ENCODE data around the gene DIRAS1. TPM values are rescaled to one million over a fixed set of nuclear protein-coding genes. Genes with fewer than 3 reads are reported as not detected.
"Not testable (repeated sequence)": the region's sequence is repeated elsewhere in the genome, so short reads cannot be mapped to it uniquely, and the experiment has no call there.

DIRAS1 gene
- total and polyA plus RNA-seq, 4 experiments from 2014 or later = not detected

DNA sequence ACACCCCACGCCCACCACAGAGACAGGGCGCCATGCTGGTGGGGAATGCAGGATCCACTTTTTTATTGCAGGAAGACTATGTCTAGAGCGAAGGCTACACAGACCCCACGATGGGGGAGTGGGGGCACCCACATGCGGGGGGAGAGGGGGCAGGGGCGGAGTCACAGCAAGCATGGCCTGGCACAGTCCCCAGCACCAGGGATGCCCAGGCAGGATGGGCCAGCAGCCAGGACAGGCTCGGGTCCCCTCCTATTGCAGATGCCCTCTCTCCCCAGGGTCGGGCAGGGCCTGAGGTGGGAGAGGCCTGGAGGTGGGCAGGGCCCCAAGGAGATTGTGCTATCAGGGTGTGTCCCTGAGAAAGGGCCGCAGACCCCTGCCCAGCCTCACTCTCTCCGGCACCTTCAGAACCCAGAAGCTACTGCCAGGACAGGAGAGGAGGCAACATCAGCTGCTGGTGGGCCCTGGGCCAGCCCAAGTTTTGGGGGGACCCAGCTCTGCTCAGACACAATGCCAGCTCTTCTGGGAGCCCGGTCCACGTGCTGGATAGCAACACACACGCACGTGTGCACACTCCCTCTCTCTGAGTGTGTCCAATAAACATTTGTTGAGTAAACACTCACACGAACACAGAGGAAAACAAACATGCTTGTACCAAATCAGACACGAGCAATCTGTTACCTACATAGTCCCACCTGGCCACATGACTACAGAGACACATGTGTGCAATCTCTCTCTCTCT lies 6.5 kb downstream of the DIRAS1 start:
- Mint-ChIP-seq H3K4me3 (no peak overlapping the region), H3K9me3 (peaks cover 0 to 11% (median 6%) of the 10 kb centered on the region in 8 donors), H3K4me1 (peaks cover 0 to 8% (median 2%) of the 10 kb centered on the region in 4 donors), H3K27ac (peak overlapping the region in 1 of 7 donors; percentile 23), H3K36me3 (peaks cover 0 to 5% of the 10 kb centered on the region in 2 donors), H3K27me3 (peaks cover 9 to 12% of the 10 kb centered on the region in 2 donors)
- no peak for DNase-seq
- POLR2A ChIA-PET (ENCODE audit: partially characterized antibody) = no interaction called here
- no peaks in the 10 kb centered on the region for H3K27me3 ChIP-seq (ENCODE audit: insufficient read depth, low read length)
- H3K4me1 ChIP-seq (ENCODE audit: insufficient read depth, low read length) = no peaks in the 10 kb centered on the region
- no peaks in the 10 kb centered on the region for H3K9me3 ChIP-seq (ENCODE audit: control insufficient read depth in 1 of 2, low read length in 2 of 2)
- H3K36me3 ChIP-seq (ENCODE audit: insufficient read depth, low read length) = no peaks in the 10 kb centered on the region
- CTCF ChIA-PET (ENCODE audit: partially characterized antibody) = no interaction called here
- H3K4me3 ChIP-seq (ENCODE audit: low read length in 2 of 2) = no peak overlapping the region
- no peak overlapping the region for H3K27ac ChIP-seq (ENCODE audit: low read depth, low read length)
- intact Hi-C loops (cut with micrococcal nuclease) = no loop called here

GRCh38 chr19:2714102-2714501 lies 7.1 kb downstream of the DIRAS1 start:
- H3K27me3 ChIP-seq (ENCODE audit: insufficient read depth, low read length); H3K36me3 ChIP-seq (ENCODE audit: insufficient read depth, low read length); POLR2A ChIA-PET (ENCODE audit: partially characterized antibody); H3K9me3 ChIP-seq (ENCODE audit: control insufficient read depth in 1 of 2, low read length in 2 of 2); H3K4me1 ChIP-seq (ENCODE audit: insufficient read depth, low read length); H3K36me3 Mint-ChIP-seq; H3K4me1 Mint-ChIP-seq; H3K27ac Mint-ChIP-seq; CTCF ChIA-PET (ENCODE audit: partially characterized antibody); H3K27me3 Mint-ChIP-seq; H3K4me3 ChIP-seq (ENCODE audit: low read length in 2 of 2); H3K27ac ChIP-seq (ENCODE audit: low read depth, low read length); H3K4me3 Mint-ChIP-seq; DNase-seq; intact Hi-C loops (cut with micrococcal nuclease): not testable (repeated sequence)
- peaks cover 0 to 11% (median 6%) of the 10 kb centered on the region in 8 donors for H3K9me3 Mint-ChIP-seq

- peaks cover 0 to 11% (median 6%) of the 10 kb centered on the region in 8 donors for H3K9me3 Mint-ChIP-seq
- H3K27ac Mint-ChIP-seq; H3K4me3 Mint-ChIP-seq; POLR2A ChIA-PET (ENCODE audit: partially characterized antibody); CTCF ChIA-PET (ENCODE audit: partially characterized antibody); H3K36me3 Mint-ChIP-seq; H3K27me3 ChIP-seq (ENCODE audit: insufficient read depth, low read length); H3K4me1 ChIP-seq (ENCODE audit: insufficient read depth, low read length); H3K36me3 ChIP-seq (ENCODE audit: insufficient read depth, low read length); H3K27ac ChIP-seq (ENCODE audit: low read depth, low read length); DNase-seq; intact Hi-C loops (cut with micrococcal nuclease); H3K27me3 Mint-ChIP-seq; H3K4me3 ChIP-seq (ENCODE audit: low read length in 2 of 2); H3K9me3 ChIP-seq (ENCODE audit: control insufficient read depth in 1 of 2, low read length in 2 of 2); H3K4me1 Mint-ChIP-seq: not testable (repeated sequence)
Observed at GRCh38 chr19:2713170-2713569, 8.0 kb downstream of the DIRAS1 start.

DNA sequence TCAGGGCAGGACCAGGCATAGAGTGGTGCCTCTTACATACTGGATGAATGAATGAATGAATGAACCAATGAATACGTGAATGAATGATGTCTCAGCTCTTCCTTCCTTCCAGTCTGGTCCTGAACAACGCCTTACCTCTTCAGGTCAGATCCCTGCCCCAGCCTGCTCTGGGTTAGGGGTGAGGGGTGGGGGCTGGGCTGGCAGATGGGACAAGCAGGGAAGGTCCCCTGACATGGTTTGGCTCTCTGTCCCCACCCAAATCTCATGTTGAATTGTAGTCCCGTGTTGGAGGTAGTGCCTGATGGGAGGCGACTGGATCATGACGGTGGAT lies 9.3 kb downstream of the DIRAS1 start:
- CTCF ChIA-PET (ENCODE audit: partially characterized antibody) = no interaction called here
- H3K4me3 Mint-ChIP-seq = no peak overlapping the region

DNA sequence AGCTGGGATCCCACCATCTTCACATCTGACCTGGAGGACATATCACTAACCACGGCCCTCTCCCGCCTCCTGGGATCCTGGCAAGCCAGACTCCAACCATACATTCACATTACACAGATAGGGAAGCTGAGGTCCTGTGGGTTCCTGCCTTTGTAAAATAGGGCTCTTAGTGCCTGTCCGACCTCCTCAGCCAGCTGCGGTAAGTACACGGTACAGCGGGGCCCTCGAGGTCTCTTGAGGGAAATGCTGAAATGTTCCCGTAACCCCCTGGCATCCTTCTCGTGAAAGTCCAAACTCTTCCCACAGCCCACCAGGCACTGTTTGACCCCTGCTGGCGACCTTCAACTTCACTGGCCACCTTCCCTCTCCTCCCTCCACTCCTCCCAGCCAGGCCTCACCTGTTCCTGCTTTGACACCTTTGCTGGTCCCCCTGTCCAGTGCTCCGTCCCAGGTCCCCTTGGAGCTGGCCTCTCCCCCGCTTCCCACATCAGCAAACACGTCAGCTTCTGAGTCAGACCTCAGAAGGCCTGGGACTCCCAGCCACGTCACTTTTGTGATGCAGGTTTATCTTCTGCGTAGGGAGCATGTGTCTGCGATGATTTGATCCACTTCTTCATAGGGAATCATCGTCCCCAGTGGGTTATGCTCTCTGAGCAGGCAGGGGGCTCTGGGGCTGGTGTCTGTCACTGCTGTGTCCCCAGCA lies 9.8 kb downstream of the DIRAS1 start:
- CTCF ChIA-PET (ENCODE audit: partially characterized antibody) = no interaction called here
- H3K9me3 ChIP-seq (ENCODE audit: control insufficient read depth in 1 of 2, low read length in 2 of 2) = no peaks in the 10 kb centered on the region
- Mint-ChIP-seq H3K9me3 (peaks cover 0 to 11% (median 6%) of the 10 kb centered on the region in 8 donors), H3K4me1 (peaks cover 0 to 6% (median 1%) of the 10 kb centered on the region in 4 donors), H3K36me3 (peaks cover 0 to 5% of the 10 kb centered on the region in 2 donors), H3K27ac (no peak overlapping the region), H3K27me3 (peaks cover 5 to 6% of the 10 kb centered on the region in 2 donors), H3K4me3 (no peak overlapping the region)
- H3K4me3 ChIP-seq (ENCODE audit: low read length in 2 of 2) = no peak overlapping the region
- H3K27me3 ChIP-seq (ENCODE audit: insufficient read depth, low read length) = no peaks in the 10 kb centered on the region
- no peaks in the 10 kb centered on the region for H3K4me1 ChIP-seq (ENCODE audit: insufficient read depth, low read length)
- no peaks in the 10 kb centered on the region for H3K36me3 ChIP-seq (ENCODE audit: insufficient read depth, low read length)
- no peak for DNase-seq
- POLR2A ChIA-PET (ENCODE audit: partially characterized antibody) = no interaction called here
- no peak overlapping the region for H3K27ac ChIP-seq (ENCODE audit: low read depth, low read length)
- intact Hi-C loops (cut with micrococcal nuclease) = no loop called here

More for the DNA sequence above, 9.3 kb downstream of the DIRAS1 start:
- no peak overlapping the region for H3K27ac ChIP-seq (ENCODE audit: low read depth, low read length)
- H3K4me1 ChIP-seq (ENCODE audit: insufficient read depth, low read length) = no peaks in the 10 kb centered on the region
- DNase-seq = no peak
- H3K36me3 ChIP-seq (ENCODE audit: insufficient read depth, low read length) = no peaks in the 10 kb centered on the region
- Mint-ChIP-seq H3K27me3 (peaks cover 5 to 6% of the 10 kb centered on the region in 2 donors), H3K27ac (no peak overlapping the region), H3K9me3 (peaks cover 0 to 11% (median 6%) of the 10 kb centered on the region in 8 donors), H3K4me1 (peaks cover 0 to 6% (median 1%) of the 10 kb centered on the region in 4 donors), H3K36me3 (peaks cover 0 to 5% of the 10 kb centered on the region in 2 donors)
- intact Hi-C loops (cut with micrococcal nuclease) = no loop called here
- H3K4me3 ChIP-seq (ENCODE audit: low read length in 2 of 2) = no peak overlapping the region
- POLR2A ChIA-PET (ENCODE audit: partially characterized antibody) = no interaction called here
- H3K9me3 ChIP-seq (ENCODE audit: control insufficient read depth in 1 of 2, low read length in 2 of 2) = no peaks in the 10 kb centered on the region
- no peaks in the 10 kb centered on the region for H3K27me3 ChIP-seq (ENCODE audit: insufficient read depth, low read length)

DNA sequence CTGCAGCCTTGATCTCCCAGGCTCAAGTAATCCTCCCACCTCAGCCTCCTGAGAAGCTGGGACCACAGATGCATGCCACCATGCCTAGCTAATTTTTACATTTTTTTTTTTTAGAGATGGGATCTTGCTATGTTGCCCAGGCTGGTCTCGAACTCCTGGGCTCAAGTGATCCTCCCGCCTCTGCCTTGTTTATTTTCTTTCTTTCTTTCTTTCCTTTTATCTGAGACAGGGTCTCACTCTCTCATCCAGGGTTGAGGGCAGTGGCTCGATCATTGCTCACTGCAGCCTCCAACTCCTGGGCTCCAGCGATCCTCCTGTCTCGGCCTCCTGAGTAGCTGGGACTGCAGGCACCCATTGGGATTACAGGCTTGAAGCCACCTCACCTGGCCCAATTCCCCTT lies 14.9 kb downstream of the DIRAS1 start:
- POLR2A ChIA-PET (ENCODE audit: partially characterized antibody) = no interaction called here
- no peak for DNase-seq
- no peak overlapping the region for H3K4me3 Mint-ChIP-seq
- H3K9me3 Mint-ChIP-seq = no peaks in the 10 kb centered on the region
- peaks cover 4 to 15% (median 5%) of the 10 kb centered on the region in 4 donors for H3K4me1 Mint-ChIP-seq
- Histone ChIP-seq H3K36me3 (ENCODE audit: insufficient read depth, low read length) (no peaks in the 10 kb centered on the region), H3K27me3 (ENCODE audit: insufficient read depth, low read length) (no peaks in the 10 kb centered on the region), H3K27ac (ENCODE audit: low read depth, low read length) (no peak overlapping the region), H3K4me1 (ENCODE audit: insufficient read depth, low read length) (peaks cover 5% of the 10 kb centered on the region), H3K4me3 (ENCODE audit: low read length in 2 of 2) (no peak overlapping the region), H3K9me3 (ENCODE audit: control insufficient read depth in 1 of 2, low read length in 2 of 2) (no peaks in the 10 kb centered on the region)
- peaks cover 0 to 2% of the 10 kb centered on the region in 2 donors for H3K27me3 Mint-ChIP-seq
- CTCF ChIA-PET (ENCODE audit: partially characterized antibody) = no interaction called here
- intact Hi-C loops (cut with micrococcal nuclease) = no loop called here
- peak overlapping the region in 2 of 7 donors; percentile 48 to 68 for H3K27ac Mint-ChIP-seq
- H3K36me3 Mint-ChIP-seq = no peaks in the 10 kb centered on the region

GRCh38 chr19:2703691-2704216 lies 17.4 kb downstream of the DIRAS1 start:
- Histone ChIP-seq H3K4me1 (ENCODE audit: insufficient read depth, low read length) (peaks cover 5% of the 10 kb centered on the region), H3K27me3 (ENCODE audit: insufficient read depth, low read length) (no peaks in the 10 kb centered on the region), H3K4me3 (ENCODE audit: low read length in 2 of 2) (no peak overlapping the region), H3K9me3 (ENCODE audit: control insufficient read depth in 1 of 2, low read length in 2 of 2) (no peaks in the 10 kb centered on the region), H3K36me3 (ENCODE audit: insufficient read depth, low read length) (no peaks in the 10 kb centered on the region), H3K27ac (ENCODE audit: low read depth, low read length) (no peak overlapping the region)
- CTCF ChIA-PET (ENCODE audit: partially characterized antibody) = no interaction called here
- intact Hi-C loops (cut with micrococcal nuclease) = no loop called here
- Mint-ChIP-seq H3K4me3 (peak overlapping the region in 2 of 8 donors; percentile 15 to 32), H3K9me3 (no peaks in the 10 kb centered on the region), H3K4me1 (peaks cover 15 to 34% (median 24%) of the 10 kb centered on the region in 4 donors), H3K27me3 (no peaks in the 10 kb centered on the region), H3K27ac (peak overlapping the region in 1 of 7 donors; percentile 10), H3K36me3 (no peaks in the 10 kb centered on the region)
- POLR2A ChIA-PET (ENCODE audit: partially characterized antibody) = interaction anchor here (1.4 kb wide), 1 partner anchor 45 kb away, joined by 4 read pairs; no protein-coding TSS in a partner anchor
- DNase-seq = no peak

Measured in CD4-positive, alpha-beta memory T cell (primary cell).